ENCODE measurements around the gene TPGS2. TPM values are rescaled to one million over a fixed set of nuclear protein-coding genes. Genes with fewer than 3 reads are reported as not detected.

The TPGS2 gene
- total and polyA plus RNA-seq, 9 donors = 55.9 to 122 (median 74.1) TPM

GRCh38 chr18:36783792-36784191 is 45.0 kb downstream of the TPGS2 start:
- WGBS, 3 donors = 95 to 97% (median 97%) methylated on average over 5 of the region's 5 CpGs
- H3K9me3 ChIP-seq = no peaks in the 10 kb centered on the region
- peaks cover 2% of the 10 kb centered on the region for H3K4me1 ChIP-seq (ENCODE audit: insufficient read depth)
- intact Hi-C loops (cut with DNase I) = no loop called here
- no peaks in the 10 kb centered on the region for H3K27me3 ChIP-seq
- DNase-seq = no peak
- H3K4me3 ChIP-seq = no peak overlapping the region
- TF ChIP-seq EP300 (IDR thresholded peaks at IDR 0.05) (no peak), POLR2A (IDR thresholded peaks at IDR 0.05) (no peak)
- TF ChIP-seq, protein P1, sequence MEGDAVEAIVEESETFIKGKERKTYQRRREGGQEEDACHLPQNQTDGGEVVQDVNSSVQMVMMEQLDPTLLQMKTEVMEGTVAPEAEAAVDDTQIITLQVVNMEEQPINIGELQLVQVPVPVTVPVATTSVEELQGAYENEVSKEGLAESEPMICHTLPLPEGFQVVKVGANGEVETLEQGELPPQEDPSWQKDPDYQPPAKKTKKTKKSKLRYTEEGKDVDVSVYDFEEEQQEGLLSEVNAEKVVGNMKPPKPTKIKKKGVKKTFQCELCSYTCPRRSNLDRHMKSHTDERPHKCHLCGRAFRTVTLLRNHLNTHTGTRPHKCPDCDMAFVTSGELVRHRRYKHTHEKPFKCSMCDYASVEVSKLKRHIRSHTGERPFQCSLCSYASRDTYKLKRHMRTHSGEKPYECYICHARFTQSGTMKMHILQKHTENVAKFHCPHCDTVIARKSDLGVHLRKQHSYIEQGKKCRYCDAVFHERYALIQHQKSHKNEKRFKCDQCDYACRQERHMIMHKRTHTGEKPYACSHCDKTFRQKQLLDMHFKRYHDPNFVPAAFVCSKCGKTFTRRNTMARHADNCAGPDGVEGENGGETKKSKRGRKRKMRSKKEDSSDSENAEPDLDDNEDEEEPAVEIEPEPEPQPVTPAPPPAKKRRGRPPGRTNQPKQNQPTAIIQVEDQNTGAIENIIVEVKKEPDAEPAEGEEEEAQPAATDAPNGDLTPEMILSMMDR (IDR thresholded peaks at IDR 0.05) = no peak
- H3K36me3 ChIP-seq = no peaks in the 10 kb centered on the region
- H3K27ac ChIP-seq = no peak overlapping the region

DNA sequence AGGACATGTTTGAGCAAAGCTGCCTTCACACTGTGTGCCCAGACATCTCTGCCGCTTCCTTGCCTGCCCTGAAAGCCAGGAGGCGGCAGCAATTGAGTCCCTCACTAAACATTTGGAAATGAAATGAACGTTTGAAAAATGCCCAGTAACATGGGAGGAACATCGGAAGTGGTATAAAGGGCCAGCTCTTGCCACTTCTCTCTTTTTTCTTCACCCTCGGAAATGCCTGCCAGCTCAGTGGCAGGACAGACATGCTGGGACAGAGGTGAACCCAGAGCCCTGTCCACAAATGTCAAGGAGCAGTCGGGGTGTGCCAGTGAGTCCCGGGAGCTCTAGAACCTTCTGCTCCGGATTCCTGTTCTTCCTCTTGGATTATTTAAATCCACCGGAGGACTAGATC is 46.1 kb downstream of the TPGS2 start:
- no peaks in the 10 kb centered on the region for H3K27me3 ChIP-seq
- no peaks in the 10 kb centered on the region for H3K9me3 ChIP-seq
- no peak overlapping the region for H3K4me3 ChIP-seq
- TF ChIP-seq POLR2A (IDR thresholded peaks at IDR 0.05) = no peak
- no peak for TF ChIP-seq EP300 (IDR thresholded peaks at IDR 0.05)
- TF ChIP-seq, protein P1 (IDR thresholded peaks at IDR 0.05) = no peak
- H3K4me1 ChIP-seq (ENCODE audit: insufficient read depth) = peaks cover 2% of the 10 kb centered on the region
- H3K36me3 ChIP-seq = no peaks in the 10 kb centered on the region
- no peak for DNase-seq
- 87 to 93% (median 90%) methylated on average over 9 of the region's 9 CpGs for WGBS, 3 donors
- H3K27ac ChIP-seq = no peak overlapping the region
- intact Hi-C loops (cut with DNase I) = no loop called here

- Histone ChIP-seq H3K27ac (no peak overlapping the region), H3K9me3 (no peaks in the 10 kb centered on the region), H3K27me3 (no peaks in the 10 kb centered on the region), H3K4me3 (no peak overlapping the region), H3K4me1 (ENCODE audit: insufficient read depth) (no peaks in the 10 kb centered on the region), H3K36me3 (no peaks in the 10 kb centered on the region)
- TF ChIP-seq EP300 (IDR thresholded peaks at IDR 0.05) (no peak), POLR2A (IDR thresholded peaks at IDR 0.05) (no peak)
- TF ChIP-seq, protein P1 (IDR thresholded peaks at IDR 0.05) = no peak
- WGBS, 3 donors = 61 to 84% (median 62%) methylated on average over 2 of the region's 2 CpGs
- intact Hi-C loops (cut with DNase I) = no loop called here
- no peak for DNase-seq
These were observed 48.1 kb downstream of the TPGS2 start for GRCh38 chr18:36780748-36781147.

DNA sequence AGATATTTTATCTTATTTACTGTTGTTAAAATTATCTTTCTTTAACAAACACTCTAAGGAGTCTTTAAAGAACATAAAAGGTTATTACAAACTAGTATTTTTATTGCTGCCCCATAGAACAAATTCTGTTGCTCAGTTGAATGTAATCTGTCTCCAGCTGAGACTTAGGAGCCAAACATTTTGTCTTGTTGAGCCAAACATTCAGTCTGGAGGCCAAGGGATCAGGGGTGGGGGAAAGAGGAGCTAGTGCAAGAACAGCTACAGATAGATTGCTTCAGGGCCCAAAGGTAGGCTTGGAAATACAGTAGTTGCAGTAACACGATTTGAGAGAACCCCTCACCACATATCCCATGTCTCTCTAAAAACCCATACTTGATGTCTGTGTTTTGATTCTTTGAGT is 51.2 kb downstream of the TPGS2 start:
- 69 to 76% (median 69%) methylated on average over 1 of the region's 1 CpG for WGBS, 3 donors
- intact Hi-C loops (cut with DNase I) = no loop called here
- H3K36me3 ChIP-seq = no peaks in the 10 kb centered on the region

More for the DNA sequence above, 51.2 kb downstream of the TPGS2 start:
- DNase-seq = no peak
- H3K27me3 ChIP-seq = no peaks in the 10 kb centered on the region
- TF ChIP-seq EP300 (IDR thresholded peaks at IDR 0.05) (no peak), POLR2A (IDR thresholded peaks at IDR 0.05) (no peak)
- TF ChIP-seq, protein P1 (IDR thresholded peaks at IDR 0.05) = no peak
- no peaks in the 10 kb centered on the region for H3K9me3 ChIP-seq
- H3K4me1 ChIP-seq (ENCODE audit: insufficient read depth) = no peaks in the 10 kb centered on the region
- H3K27ac ChIP-seq = no peak overlapping the region
- H3K4me3 ChIP-seq = no peak overlapping the region
